Skeletal muscle satellite cell (primary cell): ENCODE measurements around the gene EFNA3.

ENCODE experiments used
- H3K27me3 ChIP-seq: 2 replicates; pipeline ENCODE4 v1.7.0; 2013; ENCODE audit warnings: low read length; ENCODE audit not compliant: control insufficient read depth, insufficient read depth
- H3K36me3 ChIP-seq: 2 replicates; pipeline ENCODE4 v1.7.0; 2013; ENCODE audit warnings: mild to moderate bottlenecking, control low read depth, low read length; ENCODE audit not compliant: insufficient read depth
- H3K4me1 ChIP-seq: 2 replicates; pipeline ENCODE4 v1.7.0; 2013; ENCODE audit warnings: low read length; ENCODE audit not compliant: control insufficient read depth, insufficient read depth
- H3K4me2 ChIP-seq: 2 replicates; pipeline ENCODE4 v1.7.0; 2013; ENCODE audit warnings: mild to moderate bottlenecking, low read length
- H3K4me3 ChIP-seq: 2 replicates; pipeline ENCODE4 v1.7.0; 2013; ENCODE audit warnings: low read length
- H3K9ac ChIP-seq: 2 replicates; pipeline ENCODE4 v1.7.0; 2013; ENCODE audit warnings: mild to moderate bottlenecking, low read depth, low read length, moderate library complexity
- H3K9me3 ChIP-seq: replicated peaks from 2 replicates; pipeline ENCODE4 v1.7.0; 2013; ENCODE audit warnings: mild to moderate bottlenecking, control low read depth, low read length

Gene EFNA3

DNA sequence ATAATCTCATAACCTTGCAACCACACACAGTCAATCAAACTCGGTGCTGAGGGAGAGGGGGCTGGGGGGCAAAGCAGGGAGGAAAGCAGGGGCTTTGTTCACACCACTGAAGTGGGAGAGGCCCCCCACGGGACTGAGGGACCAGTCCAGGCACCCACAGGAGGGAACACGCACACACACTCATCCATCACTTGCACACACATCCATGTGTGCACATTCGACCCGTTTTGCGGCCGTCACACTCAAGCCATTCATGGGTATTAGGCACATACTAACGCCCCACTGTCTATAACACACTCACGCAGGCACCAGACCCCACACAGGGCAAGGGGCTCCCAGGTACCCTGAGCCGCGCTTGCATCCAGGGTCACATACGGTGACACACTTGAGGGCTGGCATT, 14.0 kb downstream of the EFNA3 start:
- Histone ChIP-seq H3K36me3 (no peaks in the 10 kb centered on the region), H3K4me3 (no peak overlapping the region), H3K9me3 (no peaks in the 10 kb centered on the region), H3K27me3 (peaks cover 39% of the 10 kb centered on the region), H3K4me1 (peaks cover 5% of the 10 kb centered on the region), H3K9ac (no peak overlapping the region), H3K4me2 (no peak overlapping the region)

DNA sequence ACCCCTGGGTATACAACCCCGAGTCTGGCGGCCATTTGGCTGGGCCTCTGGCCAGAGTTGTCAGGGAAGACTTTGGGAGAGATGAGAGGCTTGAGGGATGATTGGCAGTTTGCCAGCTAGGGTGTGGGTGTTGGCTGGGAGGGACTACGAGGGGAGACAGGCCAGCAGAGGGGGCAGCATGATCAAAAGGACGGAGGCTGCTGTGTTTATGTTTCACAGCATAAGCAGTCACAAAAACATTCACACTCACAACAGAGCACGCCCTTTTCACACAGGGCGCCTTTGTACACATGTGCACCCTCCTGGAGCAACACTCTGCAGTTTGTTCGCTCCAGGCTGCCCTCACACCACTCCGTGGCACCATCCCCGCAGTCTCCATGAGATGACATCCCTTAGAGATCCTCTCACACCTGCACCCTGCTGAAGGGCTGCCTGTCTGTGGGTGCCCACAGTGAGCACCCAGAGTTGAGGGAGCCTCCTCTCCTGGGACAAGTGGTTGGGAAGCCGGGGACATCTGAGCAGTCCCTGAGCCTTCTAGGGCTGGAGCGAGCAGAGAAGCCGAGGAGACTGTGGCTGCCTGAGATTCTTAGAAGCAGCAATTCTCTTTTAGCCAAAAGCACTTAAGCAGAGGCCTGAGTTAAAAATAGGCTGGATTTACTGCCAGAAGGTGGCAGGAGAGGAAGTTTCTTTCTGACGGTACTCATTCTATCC, 15.4 kb downstream of the EFNA3 start:
- H3K4me2 ChIP-seq, result no peak overlapping the region

DNA sequence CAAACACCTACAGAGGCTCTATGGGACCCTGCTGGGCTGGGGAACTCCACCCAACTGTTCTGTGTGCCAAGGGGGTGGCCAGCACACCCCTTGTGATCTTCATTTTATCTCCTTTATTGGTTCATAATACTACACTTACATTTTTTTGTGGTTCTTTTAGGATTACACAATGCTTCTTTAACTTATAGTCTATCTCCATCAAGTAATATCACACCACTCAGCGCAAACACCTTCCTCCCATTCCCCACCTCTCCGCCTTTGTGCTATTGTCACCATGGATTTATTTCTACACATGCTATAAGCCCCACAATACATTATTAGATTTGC, 15.9 kb downstream of the EFNA3 start:
- no peak overlapping the region for H3K9ac ChIP-seq
- H3K4me3 ChIP-seq, result no peak overlapping the region
- H3K27me3 ChIP-seq, result peaks cover 33% of the 10 kb centered on the region
- H3K4me1 ChIP-seq, result peaks cover 5% of the 10 kb centered on the region
- no peaks in the 10 kb centered on the region for H3K9me3 ChIP-seq
- H3K4me2 ChIP-seq, result no peak overlapping the region
- no peaks in the 10 kb centered on the region for H3K36me3 ChIP-seq

More for the DNA sequence above, 15.4 kb downstream of the EFNA3 start:
- peaks cover 33% of the 10 kb centered on the region for H3K27me3 ChIP-seq
- H3K9ac ChIP-seq, result no peak overlapping the region
- H3K36me3 ChIP-seq, result no peaks in the 10 kb centered on the region
- H3K4me1 ChIP-seq, result peaks cover 5% of the 10 kb centered on the region
- H3K4me3 ChIP-seq, result no peak overlapping the region
- no peaks in the 10 kb centered on the region for H3K9me3 ChIP-seq

DNA sequence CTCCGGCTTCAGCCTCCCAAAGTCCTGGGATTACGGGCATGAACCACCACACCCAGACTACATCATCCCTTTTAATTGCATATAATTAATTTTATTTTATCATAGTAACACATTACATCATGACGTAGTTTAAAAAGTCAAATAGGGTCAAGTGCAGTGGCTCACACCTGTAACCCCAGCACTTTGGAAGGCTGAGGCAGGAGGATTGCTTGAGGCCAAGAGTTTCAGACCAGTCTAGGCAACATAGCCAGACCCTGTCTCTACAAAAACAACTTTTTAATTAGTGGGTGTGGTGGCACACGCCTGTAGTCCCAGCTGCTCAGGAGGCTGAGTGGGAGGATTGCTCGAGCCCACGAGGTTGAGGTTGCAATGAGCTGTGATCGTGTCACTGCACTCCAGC, 20.7 kb downstream of the EFNA3 start:
- H3K4me3 ChIP-seq, result no peak overlapping the region
- H3K27me3 ChIP-seq, result peaks cover 34% of the 10 kb centered on the region
- H3K36me3 ChIP-seq, result no peaks in the 10 kb centered on the region
- H3K4me1 ChIP-seq, result no peaks in the 10 kb centered on the region
- no peaks in the 10 kb centered on the region for H3K9me3 ChIP-seq
- H3K9ac ChIP-seq, result no peak overlapping the region
- no peak overlapping the region for H3K4me2 ChIP-seq

DNA sequence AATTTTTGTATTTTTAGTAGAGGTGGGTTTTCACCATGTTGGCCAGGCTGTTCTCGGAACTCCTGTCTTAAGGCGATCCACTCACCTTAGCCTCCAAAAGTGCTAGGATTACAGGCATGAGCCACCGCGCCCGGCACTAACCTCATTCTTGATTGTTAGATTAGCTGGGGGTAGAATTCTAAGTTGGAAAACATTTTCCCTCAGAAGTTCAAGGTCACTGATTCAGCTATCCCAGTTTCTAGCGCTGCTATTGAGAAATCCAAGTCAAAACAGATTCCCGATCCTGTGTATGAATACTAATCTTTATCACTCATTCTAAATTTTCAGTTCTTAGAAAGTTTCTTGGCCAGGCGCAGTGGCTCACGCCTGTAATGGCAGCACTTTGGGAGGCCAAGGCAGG, 24.7 kb downstream of the EFNA3 start:
- no peak overlapping the region for H3K4me3 ChIP-seq
- H3K27me3 ChIP-seq, result peaks cover 36% of the 10 kb centered on the region
- H3K9me3 ChIP-seq, result no peaks in the 10 kb centered on the region
- H3K9ac ChIP-seq, result no peak overlapping the region
- H3K4me2 ChIP-seq, result no peak overlapping the region
- no peaks in the 10 kb centered on the region for H3K4me1 ChIP-seq
- no peaks in the 10 kb centered on the region for H3K36me3 ChIP-seq

DNA sequence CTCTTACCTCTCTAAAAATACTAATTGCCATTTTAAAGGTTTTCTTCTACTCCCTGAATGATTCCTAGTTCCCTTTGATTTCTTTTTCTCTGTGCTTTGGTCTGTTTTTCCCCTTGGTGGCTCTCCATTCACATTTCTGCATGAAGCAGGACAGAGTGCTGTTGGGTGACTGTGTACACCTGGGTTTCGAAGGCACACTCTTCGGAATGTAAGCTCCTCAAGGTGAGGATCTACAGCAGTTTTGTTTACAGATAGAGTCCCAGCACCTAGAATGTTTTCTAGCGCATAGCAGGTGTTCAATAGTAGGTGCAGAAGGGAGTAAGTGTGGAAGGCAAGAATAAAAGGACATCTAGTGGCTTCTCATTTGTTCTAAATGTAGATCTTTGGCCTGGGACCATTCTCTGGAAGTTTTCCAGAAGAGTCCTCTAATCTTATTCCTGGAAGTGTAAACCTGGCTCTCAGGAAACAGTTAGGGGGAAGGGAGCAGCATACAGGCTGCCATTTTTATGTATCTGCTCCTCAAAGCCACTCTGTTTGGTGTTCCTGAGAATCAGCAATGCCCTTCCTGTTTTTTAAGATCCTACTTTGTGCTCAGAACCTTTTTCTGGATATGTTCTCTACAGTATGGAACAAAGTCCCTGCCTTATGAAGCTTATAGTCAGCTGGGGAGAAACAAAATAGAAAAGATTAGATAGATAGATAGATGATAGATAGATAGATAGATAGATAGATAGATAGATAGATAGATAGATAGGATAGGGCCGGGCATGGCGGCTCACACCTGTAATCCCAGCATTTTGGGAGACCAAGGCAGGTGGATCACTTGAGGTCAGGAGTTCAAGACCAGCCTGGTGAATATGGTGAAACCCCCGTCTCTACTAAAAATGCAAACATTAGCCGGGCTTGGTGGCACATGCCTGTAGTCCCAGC, 26.2 kb downstream of the EFNA3 start:
- no peak overlapping the region for H3K4me3 ChIP-seq
- no peaks in the 10 kb centered on the region for H3K9me3 ChIP-seq
- H3K27me3 ChIP-seq, result peaks cover 40% of the 10 kb centered on the region
- no peaks in the 10 kb centered on the region for H3K36me3 ChIP-seq
- H3K4me2 ChIP-seq, result no peak overlapping the region
- H3K9ac ChIP-seq, result no peak overlapping the region
- H3K4me1 ChIP-seq, result no peaks in the 10 kb centered on the region

DNA sequence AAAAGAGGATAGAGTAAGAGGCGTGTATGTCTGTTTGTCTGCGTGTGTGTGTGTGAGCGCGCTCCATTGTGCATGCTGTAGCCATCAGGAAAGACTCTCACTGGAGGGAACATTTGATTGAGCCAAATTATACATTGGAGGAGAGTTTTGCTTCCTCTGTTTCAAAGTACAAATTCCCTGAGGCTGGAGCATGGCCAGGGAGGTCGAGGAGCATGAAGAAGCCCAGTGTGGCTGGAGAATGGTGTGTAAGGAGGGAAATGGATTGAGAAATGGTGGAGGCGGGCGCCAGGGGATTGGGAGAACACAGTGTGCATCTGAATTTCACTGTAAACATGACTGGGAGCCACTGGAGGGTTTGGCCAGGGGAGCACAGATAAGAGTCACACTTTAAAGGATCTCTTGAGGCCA, 27.0 kb downstream of the EFNA3 start:
- H3K4me2 ChIP-seq, result no peak overlapping the region
- peaks cover 44% of the 10 kb centered on the region for H3K27me3 ChIP-seq
- H3K4me3 ChIP-seq, result no peak overlapping the region
- H3K36me3 ChIP-seq, result no peaks in the 10 kb centered on the region
- no peak overlapping the region for H3K9ac ChIP-seq
- no peaks in the 10 kb centered on the region for H3K4me1 ChIP-seq
- no peaks in the 10 kb centered on the region for H3K9me3 ChIP-seq

DNA sequence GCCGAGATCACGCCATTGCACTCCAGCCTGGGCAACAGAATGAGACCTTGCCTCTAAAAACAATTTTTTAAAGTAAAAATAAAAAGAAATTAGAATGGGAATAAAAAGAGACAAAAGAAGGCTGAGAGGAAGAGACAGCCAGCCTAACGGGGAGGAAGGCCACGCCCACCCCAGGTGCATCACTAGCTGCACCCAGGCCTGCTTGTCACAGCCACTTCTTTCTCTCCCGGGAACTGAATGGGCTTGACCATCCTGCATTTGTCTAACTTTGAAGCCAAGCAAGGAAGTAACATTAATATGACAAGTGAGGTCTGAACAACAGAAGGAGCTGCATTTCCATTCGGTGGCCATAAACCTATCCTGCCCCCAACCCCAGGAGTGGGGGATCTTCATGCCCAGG, 28.2 kb downstream of the EFNA3 start:
- H3K9ac ChIP-seq, result no peak overlapping the region
- no peak overlapping the region for H3K4me2 ChIP-seq
- H3K4me3 ChIP-seq, result no peak overlapping the region
- H3K9me3 ChIP-seq, result no peaks in the 10 kb centered on the region
- no peaks in the 10 kb centered on the region for H3K36me3 ChIP-seq
- H3K4me1 ChIP-seq, result no peaks in the 10 kb centered on the region
- H3K27me3 ChIP-seq, result peaks cover 48% of the 10 kb centered on the region

DNA sequence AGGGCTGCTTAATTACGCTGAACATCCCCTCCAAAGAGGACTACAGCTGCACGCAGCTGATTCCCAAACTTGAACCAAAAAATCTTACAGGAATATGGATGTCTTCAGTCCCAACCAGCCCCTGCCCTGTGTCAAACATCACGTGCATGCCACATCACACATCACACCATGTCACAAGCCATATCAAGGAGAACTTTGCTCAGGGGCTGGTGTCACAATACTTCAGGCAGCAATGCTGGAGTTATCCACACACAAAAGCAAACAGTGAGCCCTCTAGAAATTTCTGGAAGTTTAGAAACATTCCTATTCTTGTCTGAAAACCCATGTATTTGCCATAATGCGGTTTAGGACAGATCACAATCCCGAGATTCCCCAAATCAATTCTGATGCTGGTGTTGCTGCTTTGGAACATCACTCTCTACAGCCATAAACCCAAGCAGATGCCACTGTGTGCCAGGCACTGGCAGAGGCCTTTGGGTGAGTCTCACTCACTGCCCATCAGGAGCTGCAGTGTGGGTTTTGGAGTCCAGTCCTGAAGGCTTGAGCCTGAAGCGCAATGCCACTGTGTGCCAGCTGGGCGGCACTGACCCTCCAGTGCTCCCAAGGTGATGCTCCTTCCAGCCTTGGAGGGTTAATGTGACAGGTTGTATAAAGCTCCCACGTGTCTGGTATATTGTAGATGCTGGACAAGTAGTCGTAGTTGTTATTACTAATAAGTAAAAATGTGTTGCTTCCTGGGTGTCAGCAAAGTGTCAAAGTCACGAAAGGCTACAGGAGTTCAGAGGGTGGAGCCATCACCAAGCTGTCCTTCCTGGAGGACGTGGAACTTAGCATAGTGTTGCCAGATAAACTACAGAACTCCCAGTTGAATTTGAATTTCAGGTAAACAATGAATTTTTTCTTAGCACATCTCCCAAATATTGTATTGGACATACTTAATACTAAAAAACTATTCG, 28.9 kb downstream of the EFNA3 start:
- Histone ChIP-seq H3K9ac (no peak overlapping the region), H3K9me3 (no peaks in the 10 kb centered on the region), H3K4me1 (no peaks in the 10 kb centered on the region), H3K4me3 (no peak overlapping the region), H3K4me2 (no peak overlapping the region), H3K27me3 (peaks cover 46% of the 10 kb centered on the region), H3K36me3 (no peaks in the 10 kb centered on the region)

DNA sequence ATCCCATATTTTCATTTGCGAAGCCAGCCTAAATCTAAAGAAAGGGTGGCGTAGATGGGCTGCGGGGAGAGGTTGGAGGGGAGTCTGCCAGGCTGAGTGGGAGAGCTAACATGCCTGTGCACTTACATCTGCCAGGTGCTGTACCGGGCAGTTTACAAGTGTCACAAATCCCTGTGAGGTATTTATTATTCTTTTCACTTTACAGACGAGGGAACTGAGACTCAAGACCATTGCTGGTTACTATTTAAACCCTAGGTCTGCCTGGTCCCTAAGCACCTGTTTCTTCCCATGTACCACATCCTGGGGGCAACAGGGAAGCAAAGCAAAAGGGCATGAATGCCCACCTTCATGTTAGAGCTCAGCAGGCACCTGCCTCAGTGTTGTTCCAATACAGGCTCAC, 29.7 kb downstream of the EFNA3 start:
- H3K9me3 ChIP-seq, result no peaks in the 10 kb centered on the region
- H3K9ac ChIP-seq, result no peak overlapping the region
- no peak overlapping the region for H3K4me2 ChIP-seq
- no peak overlapping the region for H3K4me3 ChIP-seq
- no peaks in the 10 kb centered on the region for H3K36me3 ChIP-seq
- peaks cover 45% of the 10 kb centered on the region for H3K27me3 ChIP-seq
- H3K4me1 ChIP-seq, result no peaks in the 10 kb centered on the region

DNA sequence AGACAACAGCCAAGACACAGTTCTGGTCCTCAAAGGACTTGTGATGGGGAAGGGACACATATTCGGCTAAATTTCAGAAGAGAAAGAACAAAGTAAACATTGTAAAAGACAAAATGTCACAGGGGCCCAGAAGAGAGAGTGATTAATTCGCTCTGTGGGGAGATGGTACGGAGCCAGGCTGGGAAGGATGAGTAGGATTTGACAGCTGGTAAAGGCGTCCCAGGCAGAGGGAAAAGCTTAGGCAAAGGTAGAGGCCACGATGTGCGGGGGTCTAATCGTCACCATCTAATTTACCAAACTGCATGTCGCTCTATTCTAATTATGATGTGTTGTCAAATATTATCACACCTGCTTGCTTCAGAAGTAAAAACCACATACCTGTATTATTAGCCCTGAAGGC, 31.7 kb downstream of the EFNA3 start:
- peaks cover 43% of the 10 kb centered on the region for H3K27me3 ChIP-seq
- no peak overlapping the region for H3K4me2 ChIP-seq
- H3K9ac ChIP-seq, result no peak overlapping the region
- no peaks in the 10 kb centered on the region for H3K36me3 ChIP-seq
- H3K9me3 ChIP-seq, result no peaks in the 10 kb centered on the region
- no peak overlapping the region for H3K4me3 ChIP-seq
- H3K4me1 ChIP-seq, result no peaks in the 10 kb centered on the region
